Measurements from ENCODE around the gene PBXIP1. TPM values are rescaled to one million over a fixed set of nuclear protein-coding genes. Genes with fewer than 3 reads are reported as not detected.

Gene PBXIP1
- total and polyA plus RNA-seq, 2 of the 13 experiments (the other 11 are each of a cell fraction or from before 2014, with no cell fraction given): 16.3 to 31.9 TPM

DNA sequence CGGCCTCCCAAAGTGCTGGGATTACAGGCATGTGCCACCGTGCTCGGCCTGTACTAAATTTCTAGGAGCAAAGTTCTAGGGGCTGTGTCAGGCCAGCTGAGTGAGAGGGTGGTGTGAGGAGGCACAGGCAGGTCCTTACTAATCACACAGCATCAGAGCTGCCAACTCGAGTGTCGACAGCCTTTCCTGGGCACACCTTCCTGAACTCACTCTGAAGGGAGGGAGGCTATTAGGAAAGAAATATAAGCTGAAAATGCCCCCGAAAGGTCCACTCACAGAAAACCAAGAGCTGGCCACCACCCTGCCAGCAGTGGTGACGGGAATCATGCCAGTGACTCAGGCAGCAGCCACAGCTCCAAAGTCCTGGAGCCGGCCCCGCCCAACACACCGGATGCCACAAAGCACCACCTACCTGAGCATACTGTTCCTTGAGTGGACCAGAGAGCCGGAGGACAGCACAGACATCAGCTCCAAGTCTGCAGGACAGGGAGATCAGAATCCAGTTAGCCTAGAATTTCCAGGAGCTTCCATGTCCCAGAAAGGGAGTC is 23.9 kb downstream of the PBXIP1 start (continued):
- TF ChIP-seq, protein P1, sequence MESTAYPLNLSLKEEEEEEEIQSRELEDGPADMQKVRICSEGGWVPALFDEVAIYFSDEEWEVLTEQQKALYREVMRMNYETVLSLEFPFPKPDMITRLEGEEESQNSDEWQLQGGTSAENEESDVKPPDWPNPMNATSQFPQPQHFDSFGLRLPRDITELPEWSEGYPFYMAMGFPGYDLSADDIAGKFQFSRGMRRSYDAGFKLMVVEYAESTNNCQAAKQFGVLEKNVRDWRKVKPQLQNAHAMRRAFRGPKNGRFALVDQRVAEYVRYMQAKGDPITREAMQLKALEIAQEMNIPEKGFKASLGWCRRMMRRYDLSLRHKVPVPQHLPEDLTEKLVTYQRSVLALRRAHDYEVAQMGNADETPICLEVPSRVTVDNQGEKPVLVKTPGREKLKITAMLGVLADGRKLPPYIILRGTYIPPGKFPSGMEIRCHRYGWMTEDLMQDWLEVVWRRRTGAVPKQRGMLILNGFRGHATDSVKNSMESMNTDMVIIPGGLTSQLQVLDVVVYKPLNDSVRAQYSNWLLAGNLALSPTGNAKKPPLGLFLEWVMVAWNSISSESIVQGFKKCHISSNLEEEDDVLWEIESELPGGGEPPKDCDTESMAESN (CRISPR knock-in tag; conservative IDR thresholded peaks at IDR 0.05): no peak
- TF ChIP-seq FLYWCH1 (CRISPR knock-in tag; IDR thresholded peaks at IDR 0.05) (no peak), ZNF234 (CRISPR knock-in tag; conservative IDR thresholded peaks at IDR 0.05) (no peak), ZBTB38 (CRISPR knock-in tag; IDR thresholded peaks at IDR 0.05) (no peak; the same call in 1 of the 2 replicates), NBN (conservative IDR thresholded peaks at IDR 0.05) (no peak), DPF2 (CRISPR knock-in tag; IDR thresholded peaks at IDR 0.05; ENCODE audit: borderline replicate concordance, low read depth) (no peak)
- TF ChIP-seq, protein P2, sequence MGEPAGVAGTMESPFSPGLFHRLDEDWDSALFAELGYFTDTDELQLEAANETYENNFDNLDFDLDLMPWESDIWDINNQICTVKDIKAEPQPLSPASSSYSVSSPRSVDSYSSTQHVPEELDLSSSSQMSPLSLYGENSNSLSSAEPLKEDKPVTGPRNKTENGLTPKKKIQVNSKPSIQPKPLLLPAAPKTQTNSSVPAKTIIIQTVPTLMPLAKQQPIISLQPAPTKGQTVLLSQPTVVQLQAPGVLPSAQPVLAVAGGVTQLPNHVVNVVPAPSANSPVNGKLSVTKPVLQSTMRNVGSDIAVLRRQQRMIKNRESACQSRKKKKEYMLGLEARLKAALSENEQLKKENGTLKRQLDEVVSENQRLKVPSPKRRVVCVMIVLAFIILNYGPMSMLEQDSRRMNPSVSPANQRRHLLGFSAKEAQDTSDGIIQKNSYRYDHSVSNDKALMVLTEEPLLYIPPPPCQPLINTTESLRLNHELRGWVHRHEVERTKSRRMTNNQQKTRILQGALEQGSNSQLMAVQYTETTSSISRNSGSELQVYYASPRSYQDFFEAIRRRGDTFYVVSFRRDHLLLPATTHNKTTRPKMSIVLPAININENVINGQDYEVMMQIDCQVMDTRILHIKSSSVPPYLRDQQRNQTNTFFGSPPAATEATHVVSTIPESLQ (CRISPR knock-in tag; conservative IDR thresholded peaks at IDR 0.05): no peak
- TF ChIP-seq, protein P3, sequence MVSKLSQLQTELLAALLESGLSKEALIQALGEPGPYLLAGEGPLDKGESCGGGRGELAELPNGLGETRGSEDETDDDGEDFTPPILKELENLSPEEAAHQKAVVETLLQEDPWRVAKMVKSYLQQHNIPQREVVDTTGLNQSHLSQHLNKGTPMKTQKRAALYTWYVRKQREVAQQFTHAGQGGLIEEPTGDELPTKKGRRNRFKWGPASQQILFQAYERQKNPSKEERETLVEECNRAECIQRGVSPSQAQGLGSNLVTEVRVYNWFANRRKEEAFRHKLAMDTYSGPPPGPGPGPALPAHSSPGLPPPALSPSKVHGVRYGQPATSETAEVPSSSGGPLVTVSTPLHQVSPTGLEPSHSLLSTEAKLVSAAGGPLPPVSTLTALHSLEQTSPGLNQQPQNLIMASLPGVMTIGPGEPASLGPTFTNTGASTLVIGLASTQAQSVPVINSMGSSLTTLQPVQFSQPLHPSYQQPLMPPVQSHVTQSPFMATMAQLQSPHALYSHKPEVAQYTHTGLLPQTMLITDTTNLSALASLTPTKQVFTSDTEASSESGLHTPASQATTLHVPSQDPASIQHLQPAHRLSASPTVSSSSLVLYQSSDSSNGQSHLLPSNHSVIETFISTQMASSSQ (IDR thresholded peaks at IDR 0.05; ENCODE audit: low read depth): no peak
- TF ChIP-seq, protein P3 (CRISPR knock-in tag; IDR thresholded peaks at IDR 0.05; ENCODE audit: borderline replicate concordance): 0 out of 2 replicates have a peak, but pooled peaks have one; percentile 21
- TF ChIP-seq, protein P4, sequence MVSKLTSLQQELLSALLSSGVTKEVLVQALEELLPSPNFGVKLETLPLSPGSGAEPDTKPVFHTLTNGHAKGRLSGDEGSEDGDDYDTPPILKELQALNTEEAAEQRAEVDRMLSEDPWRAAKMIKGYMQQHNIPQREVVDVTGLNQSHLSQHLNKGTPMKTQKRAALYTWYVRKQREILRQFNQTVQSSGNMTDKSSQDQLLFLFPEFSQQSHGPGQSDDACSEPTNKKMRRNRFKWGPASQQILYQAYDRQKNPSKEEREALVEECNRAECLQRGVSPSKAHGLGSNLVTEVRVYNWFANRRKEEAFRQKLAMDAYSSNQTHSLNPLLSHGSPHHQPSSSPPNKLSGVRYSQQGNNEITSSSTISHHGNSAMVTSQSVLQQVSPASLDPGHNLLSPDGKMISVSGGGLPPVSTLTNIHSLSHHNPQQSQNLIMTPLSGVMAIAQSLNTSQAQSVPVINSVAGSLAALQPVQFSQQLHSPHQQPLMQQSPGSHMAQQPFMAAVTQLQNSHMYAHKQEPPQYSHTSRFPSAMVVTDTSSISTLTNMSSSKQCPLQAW (CRISPR knock-in tag; IDR thresholded peaks at IDR 0.05): no peak
- TF ChIP-seq, protein P5, sequence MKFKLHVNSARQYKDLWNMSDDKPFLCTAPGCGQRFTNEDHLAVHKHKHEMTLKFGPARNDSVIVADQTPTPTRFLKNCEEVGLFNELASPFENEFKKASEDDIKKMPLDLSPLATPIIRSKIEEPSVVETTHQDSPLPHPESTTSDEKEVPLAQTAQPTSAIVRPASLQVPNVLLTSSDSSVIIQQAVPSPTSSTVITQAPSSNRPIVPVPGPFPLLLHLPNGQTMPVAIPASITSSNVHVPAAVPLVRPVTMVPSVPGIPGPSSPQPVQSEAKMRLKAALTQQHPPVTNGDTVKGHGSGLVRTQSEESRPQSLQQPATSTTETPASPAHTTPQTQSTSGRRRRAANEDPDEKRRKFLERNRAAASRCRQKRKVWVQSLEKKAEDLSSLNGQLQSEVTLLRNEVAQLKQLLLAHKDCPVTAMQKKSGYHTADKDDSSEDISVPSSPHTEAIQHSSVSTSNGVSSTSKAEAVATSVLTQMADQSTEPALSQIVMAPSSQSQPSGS (CRISPR knock-in tag; IDR thresholded peaks at IDR 0.05): 0 out of 2 replicates have a peak, but pooled peaks have one; percentile 20
- TF ChIP-seq, protein P6, sequence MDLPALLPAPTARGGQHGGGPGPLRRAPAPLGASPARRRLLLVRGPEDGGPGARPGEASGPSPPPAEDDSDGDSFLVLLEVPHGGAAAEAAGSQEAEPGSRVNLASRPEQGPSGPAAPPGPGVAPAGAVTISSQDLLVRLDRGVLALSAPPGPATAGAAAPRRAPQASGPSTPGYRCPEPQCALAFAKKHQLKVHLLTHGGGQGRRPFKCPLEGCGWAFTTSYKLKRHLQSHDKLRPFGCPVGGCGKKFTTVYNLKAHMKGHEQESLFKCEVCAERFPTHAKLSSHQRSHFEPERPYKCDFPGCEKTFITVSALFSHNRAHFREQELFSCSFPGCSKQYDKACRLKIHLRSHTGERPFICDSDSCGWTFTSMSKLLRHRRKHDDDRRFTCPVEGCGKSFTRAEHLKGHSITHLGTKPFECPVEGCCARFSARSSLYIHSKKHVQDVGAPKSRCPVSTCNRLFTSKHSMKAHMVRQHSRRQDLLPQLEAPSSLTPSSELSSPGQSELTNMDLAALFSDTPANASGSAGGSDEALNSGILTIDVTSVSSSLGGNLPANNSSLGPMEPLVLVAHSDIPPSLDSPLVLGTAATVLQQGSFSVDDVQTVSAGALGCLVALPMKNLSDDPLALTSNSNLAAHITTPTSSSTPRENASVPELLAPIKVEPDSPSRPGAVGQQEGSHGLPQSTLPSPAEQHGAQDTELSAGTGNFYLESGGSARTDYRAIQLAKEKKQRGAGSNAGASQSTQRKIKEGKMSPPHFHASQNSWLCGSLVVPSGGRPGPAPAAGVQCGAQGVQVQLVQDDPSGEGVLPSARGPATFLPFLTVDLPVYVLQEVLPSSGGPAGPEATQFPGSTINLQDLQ (CRISPR knock-in tag; IDR thresholded peaks at IDR 0.05): no peak
- TF ChIP-seq, protein P7, sequence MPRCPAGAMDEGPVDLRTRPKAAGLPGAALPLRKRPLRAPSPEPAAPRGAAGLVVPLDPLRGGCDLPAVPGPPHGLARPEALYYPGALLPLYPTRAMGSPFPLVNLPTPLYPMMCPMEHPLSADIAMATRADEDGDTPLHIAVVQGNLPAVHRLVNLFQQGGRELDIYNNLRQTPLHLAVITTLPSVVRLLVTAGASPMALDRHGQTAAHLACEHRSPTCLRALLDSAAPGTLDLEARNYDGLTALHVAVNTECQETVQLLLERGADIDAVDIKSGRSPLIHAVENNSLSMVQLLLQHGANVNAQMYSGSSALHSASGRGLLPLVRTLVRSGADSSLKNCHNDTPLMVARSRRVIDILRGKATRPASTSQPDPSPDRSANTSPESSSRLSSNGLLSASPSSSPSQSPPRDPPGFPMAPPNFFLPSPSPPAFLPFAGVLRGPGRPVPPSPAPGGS (CRISPR knock-in tag; IDR thresholded peaks at IDR 0.05): 0 out of 2 replicates have a peak, but pooled peaks have one; percentile 36
